HG03196 (cell line): ENCODE results near the gene PDE4B.

Experiments used
- ATAC-seq: cut with Tn5 transposase; IDR thresholded peaks from one replicate; pipeline ENCODE4 v1.9.1; 2021; ENCODE audit not compliant: unreplicated experiment

PDE4B gene

GRCh38 chr1:66327588-66327987, 534.9 kb downstream of the PDE4B start:
- no peak for ATAC-seq

GRCh38 chr1:66328896-66329295, 536.2 kb downstream of the PDE4B start:
- no peak for ATAC-seq

GRCh38 chr1:66330722-66331141, 538.0 kb downstream of the PDE4B start:
- no peak for ATAC-seq

- ATAC-seq, result no peak
Measured at GRCh38 chr1:66331658-66332547, 539.2 kb downstream of the PDE4B start.

GRCh38 chr1:66332548-66332901, 539.8 kb downstream of the PDE4B start:
- ATAC-seq, result no peak

GRCh38 chr1:66333466-66334199, 540.9 kb downstream of the PDE4B start:
- ATAC-seq, result no peak

GRCh38 chr1:66334318-66334717, 541.6 kb downstream of the PDE4B start:
- no peak for ATAC-seq

- ATAC-seq, result no peak
Measured at GRCh38 chr1:66335125-66335524, 542.4 kb downstream of the PDE4B start.

GRCh38 chr1:66335859-66336640, 543.4 kb downstream of the PDE4B start:
- ATAC-seq, result peak; percentile 85

- no peak for ATAC-seq
Measured at GRCh38 chr1:66336641-66336990, 543.9 kb downstream of the PDE4B start.

GRCh38 chr1:66337249-66337648, 544.6 kb downstream of the PDE4B start:
- ATAC-seq, result no peak

- no peak for ATAC-seq
Measured at GRCh38 chr1:66339944-66340343, 547.2 kb downstream of the PDE4B start.

- ATAC-seq, result no peak
Measured at GRCh38 chr1:66341446-66342089, 548.9 kb downstream of the PDE4B start.

- ATAC-seq, result no peak
Measured at GRCh38 chr1:66342707-66343106, 550.0 kb downstream of the PDE4B start.

- no peak for ATAC-seq
Measured at GRCh38 chr1:66343569-66344325, 551.1 kb downstream of the PDE4B start.

- no peak for ATAC-seq
Measured at GRCh38 chr1:66346057-66346795, 553.5 kb downstream of the PDE4B start.

GRCh38 chr1:66346873-66347272, 554.2 kb downstream of the PDE4B start:
- ATAC-seq, result no peak

GRCh38 chr1:66348776-66349175, 556.1 kb downstream of the PDE4B start:
- ATAC-seq, result no peak

- ATAC-seq, result no peak
Measured at GRCh38 chr1:66349242-66349641, 556.5 kb downstream of the PDE4B start.
